Vagina (tissue), 2 donors: ENCODE data around the gene IL22RA1.

Experiments used
- CTCF ChIP-seq, 3 experiments: fragments of 450-650 bp in 2 of 3; fragments of 200-600 bp in 1 of 3; sonication (generic) in 1 of 3; IDR thresholded peaks; one replicate each; pipeline ENCODE4 v1.5.1; 2017 to 2019; ENCODE audit warnings: antibody characterized with exemption in 3 of 3, mild to moderate bottlenecking in 2 of 3, moderate library complexity in 2 of 3
- POLR2A ChIP-seq, 2 donors: fragments of 450-650 bp; IDR thresholded peaks; one replicate each; pipeline ENCODE4 v1.6.1; 2017; ENCODE audit warnings: antibody characterized with exemption in 2 of 2, mild to moderate bottlenecking in 2 of 2, moderate library complexity in 2 of 2

- TF ChIP-seq CTCF (IDR thresholded peaks at IDR 0.05) (no peak), POLR2A (IDR thresholded peaks at IDR 0.05) (no peak)
Measured at GRCh38 chr1:24103408-24103807, 39.5 kb downstream of the IL22RA1 start.
